Gastroesophageal sphincter (tissue), 3 donors: Measurements from ENCODE around the gene MEGF11.

ENCODE experiments used
- EP300 ChIP-seq: sonication (generic); formaldehyde crosslinking; IDR thresholded peaks from one replicate; pipeline ENCODE4 v1.6.1; 2017; ENCODE audit warnings: antibody characterized with exemption, mild to moderate bottlenecking
- POLR2A ChIP-seq, 2 donors: fragments of 450-650 bp; IDR thresholded peaks; one replicate each; pipeline ENCODE4 v1.6.1; 2017; ENCODE audit warnings: antibody characterized with exemption in 2 of 2, mild to moderate bottlenecking in 2 of 2, moderate library complexity in 1 of 2
- POLR2AphosphoS5 ChIP-seq: sonication (generic); formaldehyde crosslinking; IDR thresholded peaks from one replicate; pipeline ENCODE4 v1.6.1; 2017; ENCODE audit warnings: antibody characterized with exemption
- TF ChIP-seq, protein P1 (sequence below), 4 experiments: fragments of 200-600 bp in 2 of 4; fragments of 450-650 bp in 2 of 4; sonication (generic) in 1 of 4; IDR thresholded peaks; one replicate each; pipeline ENCODE4 v1.5.1; 2017 to 2019; ENCODE audit warnings: antibody characterized with exemption in 4 of 4, mild to moderate bottlenecking in 2 of 4, moderate library complexity in 2 of 4

DNA sequence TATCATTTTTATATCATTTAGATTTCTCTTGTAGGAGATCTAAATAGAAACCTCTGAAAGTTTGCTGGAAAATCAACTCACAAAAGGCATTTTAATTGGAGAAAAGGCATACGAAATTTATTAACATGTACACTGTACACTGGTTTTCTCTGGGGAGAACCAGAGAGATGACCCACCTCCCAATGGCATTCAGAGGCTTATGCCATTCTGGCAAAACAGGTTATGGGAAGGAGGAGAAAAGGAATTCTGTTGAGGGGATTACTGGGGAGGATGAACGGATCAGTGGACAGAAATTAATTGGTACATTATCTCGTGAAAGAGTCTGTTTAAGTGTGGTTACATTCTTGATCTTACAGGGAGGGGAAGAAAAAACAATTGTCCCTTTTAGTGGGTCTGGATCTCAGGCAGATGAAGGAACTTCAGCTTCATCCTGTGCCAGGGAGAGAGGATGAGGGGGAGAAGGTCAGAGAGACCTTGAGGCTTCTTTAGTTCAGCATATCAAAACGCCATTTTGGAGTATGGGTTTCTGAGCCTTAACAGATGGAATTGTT is 367.8 kb downstream of the MEGF11 start:
- TF ChIP-seq POLR2AphosphoS5 (no peak), POLR2A (IDR thresholded peaks at IDR 0.05) (no peak), EP300 (no peak)
- TF ChIP-seq, protein P1, sequence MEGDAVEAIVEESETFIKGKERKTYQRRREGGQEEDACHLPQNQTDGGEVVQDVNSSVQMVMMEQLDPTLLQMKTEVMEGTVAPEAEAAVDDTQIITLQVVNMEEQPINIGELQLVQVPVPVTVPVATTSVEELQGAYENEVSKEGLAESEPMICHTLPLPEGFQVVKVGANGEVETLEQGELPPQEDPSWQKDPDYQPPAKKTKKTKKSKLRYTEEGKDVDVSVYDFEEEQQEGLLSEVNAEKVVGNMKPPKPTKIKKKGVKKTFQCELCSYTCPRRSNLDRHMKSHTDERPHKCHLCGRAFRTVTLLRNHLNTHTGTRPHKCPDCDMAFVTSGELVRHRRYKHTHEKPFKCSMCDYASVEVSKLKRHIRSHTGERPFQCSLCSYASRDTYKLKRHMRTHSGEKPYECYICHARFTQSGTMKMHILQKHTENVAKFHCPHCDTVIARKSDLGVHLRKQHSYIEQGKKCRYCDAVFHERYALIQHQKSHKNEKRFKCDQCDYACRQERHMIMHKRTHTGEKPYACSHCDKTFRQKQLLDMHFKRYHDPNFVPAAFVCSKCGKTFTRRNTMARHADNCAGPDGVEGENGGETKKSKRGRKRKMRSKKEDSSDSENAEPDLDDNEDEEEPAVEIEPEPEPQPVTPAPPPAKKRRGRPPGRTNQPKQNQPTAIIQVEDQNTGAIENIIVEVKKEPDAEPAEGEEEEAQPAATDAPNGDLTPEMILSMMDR (IDR thresholded peaks at IDR 0.05) = no peak
